Epidermal melanocyte (primary cell): Measurements from ENCODE around the gene RAB9A.
A peak's percentile ranks its signal among the peaks of the same experiment; 100 is the strongest.

Experiments used
- DNase-seq: peaks from one replicate; pipeline ENCODE4 v3.0.0; 2011; ENCODE audit warnings: low spot score; ENCODE audit not compliant: insufficient read length

The RAB9A gene

GRCh38 chrX:13747836-13748235, 58.9 kb downstream of the RAB9A start:
- DNase-seq = peak; percentile 23

GRCh38 chrX:13748486-13748885, 59.6 kb downstream of the RAB9A start:
- DNase-seq = no peak

- DNase-seq = peak; percentile 26
Measured at GRCh38 chrX:13750204-13750603, 61.3 kb downstream of the RAB9A start.

- DNase-seq = no peak
Measured at GRCh38 chrX:13750812-13751211, 61.9 kb downstream of the RAB9A start.

- no peak for DNase-seq
Measured at GRCh38 chrX:13752141-13752540, 63.2 kb downstream of the RAB9A start.

- DNase-seq = no peak
Measured at GRCh38 chrX:13752646-13753045, 63.7 kb downstream of the RAB9A start.

- no peak for DNase-seq
Measured at GRCh38 chrX:13754765-13755164, 65.8 kb downstream of the RAB9A start.

GRCh38 chrX:13755254-13755653, 66.3 kb downstream of the RAB9A start:
- no peak for DNase-seq

GRCh38 chrX:13756381-13756780, 67.5 kb downstream of the RAB9A start:
- DNase-seq = no peak

- no peak for DNase-seq
Measured at GRCh38 chrX:13759152-13759718, 70.3 kb downstream of the RAB9A start.
